Activated CD8-positive, alpha-beta T cell treated with anti-CD3 and anti-CD28 coated beads for 36 hours (primary cell): ENCODE results near the gene TMEM168. TPM values are rescaled to one million over a fixed set of nuclear protein-coding genes. Genes with fewer than 3 reads are reported as not detected.

Source experiments
- ATAC-seq: fragments of 200-7000 bp; cut with Tn5 transposase; one replicate; pipeline ENCODE4 v1.10.0; 2021; ENCODE audit warnings: mild to moderate bottlenecking, moderate library complexity
- CTCF ChIA-PET: fragments of 350-600 bp; sonication (Branson Sonifier 250); formaldehyde crosslinking; loops from one replicate; lab custom pipeline; 2021; ENCODE audit warnings: antibody characterized with exemption; lab: Charles Lee
- POLR2A ChIA-PET: fragments of 350-600 bp; sonication (Branson Sonifier 250); formaldehyde crosslinking; loops from one replicate; lab custom pipeline; 2021; ENCODE audit warnings: antibody characterized with exemption; lab: Charles Lee
- DNase-seq: peaks from one replicate; pipeline ENCODE4 v3.0.0-alpha.2; 2020
- H3K27ac Mint-ChIP-seq: one replicate; pipeline ENCODE4 v1.8.0; 2021; ENCODE audit warnings: mild to moderate bottlenecking, mixed read lengths
- H3K27me3 Mint-ChIP-seq: one replicate; pipeline ENCODE4 v1.8.0; 2021; ENCODE audit warnings: mixed read lengths
- H3K36me3 Mint-ChIP-seq: one replicate; pipeline ENCODE4 v1.8.0; 2021; ENCODE audit warnings: low read depth, mixed read lengths
- H3K4me1 Mint-ChIP-seq: one replicate; pipeline ENCODE4 v1.8.0; 2021; ENCODE audit warnings: low read depth, mixed read lengths
- H3K4me3 Mint-ChIP-seq: one replicate; pipeline ENCODE4 v1.8.0; 2021; ENCODE audit warnings: mild to moderate bottlenecking, moderate library complexity, mixed read lengths
- H3K9me3 Mint-ChIP-seq: one replicate; pipeline ENCODE4 v1.8.0; 2021; ENCODE audit warnings: mixed read lengths
- CTCF ChIP-seq: fragments of 200-600 bp; IDR thresholded peaks from one replicate; pipeline ENCODE4 v1.8.0; 2022; ENCODE audit warnings: antibody characterized with exemption, mild to moderate bottlenecking
- intact Hi-C: fragments of 100-400 bp; cut with micrococcal nuclease; formaldehyde crosslinking; loops from one replicate; pipeline ENCODE4 v1.10.0; 2022
- total RNA-seq, 2 experiments: library from RNA; stranded (reverse); gene quantifications; one replicate each; pipeline ENCODE4 v1.2.3, GENCODE V29; 2021

TMEM168 gene
- total RNA-seq, 2 experiments from 2014 or later = 15.2 to 15.5 TPM

- no peak for TF ChIP-seq CTCF
- Mint-ChIP-seq H3K9me3 (no peaks in the 10 kb centered on the region), H3K27ac (peak overlapping the region; percentile 89), H3K4me1 (peaks cover 41% of the 10 kb centered on the region), H3K4me3 (peak overlapping the region; percentile 98), H3K27me3 (no peaks in the 10 kb centered on the region), H3K36me3 (peaks cover 14% of the 10 kb centered on the region)
- ChIA-PET POLR2A (interaction anchor here (2.2 to 2.5 kb wide), 2 partner anchors 148 to 340 kb away, joined by 5 to 6 read pairs; partner anchors contain the start of gene IFRD1), CTCF (interaction anchor here (0.9 to 1.7 kb wide), 2 partner anchors 9 to 237 kb away, joined by 3 to 6 read pairs; no protein-coding TSS in a partner anchor)
- no peak for ATAC-seq
- intact Hi-C loops = loop anchor here (10.0 kb wide), 1 partner anchor 336 kb away; the partner anchor contains the start of gene IFRD1
- DNase-seq = no peak
Observed at GRCh38 chr7:112790586-112791003, 402 bp upstream of the TMEM168 start.

- POLR2A ChIA-PET = interaction anchor here (1.3 to 2.5 kb wide), 3 partner anchors 11 to 339 kb away, joined by 3 to 6 read pairs (median 5); partner anchors contain the start of gene IFRD1
- intact Hi-C loops = no loop called here
Observed at GRCh38 chr7:112789453-112789816, 758 bp downstream of the TMEM168 start.

GRCh38 chr7:112788778-112789343, 1.3 kb downstream of the TMEM168 start:
- Mint-ChIP-seq H3K36me3 (peaks cover 22% of the 10 kb centered on the region), H3K9me3 (no peaks in the 10 kb centered on the region), H3K27ac (peak overlapping the region; percentile 89), H3K4me3 (peak overlapping the region; percentile 98), H3K27me3 (no peaks in the 10 kb centered on the region), H3K4me1 (peaks cover 35% of the 10 kb centered on the region)
- TF ChIP-seq CTCF = no peak
- POLR2A ChIA-PET = interaction anchor here (1.3 to 2.2 kb wide), 2 partner anchors 11 to 150 kb away, joined by 3 to 5 read pairs; no protein-coding TSS in a partner anchor
- CTCF ChIA-PET = no interaction called here
- intact Hi-C loops = no loop called here
- DNase-seq (no peak), ATAC-seq (no peak)

More at GRCh38 chr7:112789453-112789816, 758 bp downstream of the TMEM168 start:
- CTCF ChIA-PET = no interaction called here
- H3K9me3 Mint-ChIP-seq = no peaks in the 10 kb centered on the region
- peaks cover 41% of the 10 kb centered on the region for H3K4me1 Mint-ChIP-seq
- H3K4me3 Mint-ChIP-seq = peak overlapping the region; percentile 98
- TF ChIP-seq CTCF = no peak
- peak overlapping the region; percentile 89 for H3K27ac Mint-ChIP-seq
- H3K36me3 Mint-ChIP-seq = peaks cover 17% of the 10 kb centered on the region
- no peak for DNase-seq
- no peaks in the 10 kb centered on the region for H3K27me3 Mint-ChIP-seq
- no peak for ATAC-seq

GRCh38 chr7:112784603-112785002, 5.6 kb downstream of the TMEM168 start:
- Mint-ChIP-seq H3K4me1 (peaks cover 44% of the 10 kb centered on the region), H3K4me3 (no peak overlapping the region), H3K27me3 (no peaks in the 10 kb centered on the region), H3K36me3 (peaks cover 46% of the 10 kb centered on the region), H3K27ac (no peak overlapping the region), H3K9me3 (no peaks in the 10 kb centered on the region)
- intact Hi-C loops = no loop called here
- no peak for ATAC-seq
- DNase-seq = no peak
- TF ChIP-seq CTCF = no peak
- ChIA-PET POLR2A (no interaction called here), CTCF (no interaction called here)

GRCh38 chr7:112782498-112782897, 7.7 kb downstream of the TMEM168 start:
- H3K4me3 Mint-ChIP-seq = no peak overlapping the region
- peak overlapping the region; percentile 40 for H3K27ac Mint-ChIP-seq
- no peak for TF ChIP-seq CTCF
- intact Hi-C loops = no loop called here
- no peaks in the 10 kb centered on the region for H3K9me3 Mint-ChIP-seq
- ATAC-seq (peak; percentile 76), DNase-seq (peak; percentile 7)
- no peaks in the 10 kb centered on the region for H3K27me3 Mint-ChIP-seq
- ChIA-PET POLR2A (no interaction called here), CTCF (interaction anchor here (1.1 kb wide), 1 partner anchor 17 kb away, joined by 3 read pairs; no protein-coding TSS in a partner anchor)
- H3K4me1 Mint-ChIP-seq = peaks cover 33% of the 10 kb centered on the region
- peaks cover 42% of the 10 kb centered on the region for H3K36me3 Mint-ChIP-seq
